ENCODE results near the gene MAGEA4.

DNA sequence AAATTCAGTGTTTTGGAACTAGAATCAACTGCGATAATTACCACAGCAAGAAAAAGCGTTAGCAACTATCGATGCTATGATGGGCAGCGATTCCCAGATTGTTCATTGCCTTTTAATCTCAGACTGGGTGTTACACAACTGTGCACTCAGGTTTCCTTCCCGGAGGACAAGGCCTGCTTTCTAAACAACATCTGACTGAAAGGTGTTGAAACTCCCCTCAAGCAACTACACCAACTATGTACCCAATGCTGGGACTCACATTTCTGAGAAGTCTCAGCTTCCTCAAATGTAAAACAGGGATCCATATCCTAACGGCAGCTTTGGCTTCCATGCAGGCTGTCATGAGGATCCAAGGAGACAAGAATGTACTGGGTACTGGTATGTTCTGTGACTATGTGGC lies 53.5 kb downstream of the MAGEA4 start:
- TF ChIP-seq, protein P1, sequence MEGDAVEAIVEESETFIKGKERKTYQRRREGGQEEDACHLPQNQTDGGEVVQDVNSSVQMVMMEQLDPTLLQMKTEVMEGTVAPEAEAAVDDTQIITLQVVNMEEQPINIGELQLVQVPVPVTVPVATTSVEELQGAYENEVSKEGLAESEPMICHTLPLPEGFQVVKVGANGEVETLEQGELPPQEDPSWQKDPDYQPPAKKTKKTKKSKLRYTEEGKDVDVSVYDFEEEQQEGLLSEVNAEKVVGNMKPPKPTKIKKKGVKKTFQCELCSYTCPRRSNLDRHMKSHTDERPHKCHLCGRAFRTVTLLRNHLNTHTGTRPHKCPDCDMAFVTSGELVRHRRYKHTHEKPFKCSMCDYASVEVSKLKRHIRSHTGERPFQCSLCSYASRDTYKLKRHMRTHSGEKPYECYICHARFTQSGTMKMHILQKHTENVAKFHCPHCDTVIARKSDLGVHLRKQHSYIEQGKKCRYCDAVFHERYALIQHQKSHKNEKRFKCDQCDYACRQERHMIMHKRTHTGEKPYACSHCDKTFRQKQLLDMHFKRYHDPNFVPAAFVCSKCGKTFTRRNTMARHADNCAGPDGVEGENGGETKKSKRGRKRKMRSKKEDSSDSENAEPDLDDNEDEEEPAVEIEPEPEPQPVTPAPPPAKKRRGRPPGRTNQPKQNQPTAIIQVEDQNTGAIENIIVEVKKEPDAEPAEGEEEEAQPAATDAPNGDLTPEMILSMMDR (IDR thresholded peaks at IDR 0.05; ENCODE audit: low read length): no peak
- TF ChIP-seq EZH2 (optimal IDR thresholded peaks at IDR 0.05; ENCODE audit: low read depth, low read length): no peak

All from MM.1S (cell line).